Measurements from ENCODE around the gene SLC38A10.

The SLC38A10 gene

GRCh38 chr17:81196505-81197408 is 98.3 kb downstream of the SLC38A10 start:
- in situ Hi-C loops (cut with MboI; ENCODE audit: low sequenced_read_pairs) = no loop called here

- in situ Hi-C loops (cut with MboI; ENCODE audit: low sequenced_read_pairs) = no loop called here
Measured at GRCh38 chr17:81195941-81196495, 99.1 kb downstream of the SLC38A10 start.

All from HL-60/S4 (cell line).